T-helper 2 cell (primary cell): ENCODE measurements around the gene CARNS1.

ENCODE experiments used
- DNase-seq, 5 experiments: peaks; one replicate each; pipeline versions ENCODE4 v3.0.0 to v3.0.0-alpha.2; 2012 to 2022
- total RNA-seq, 2 donors: gene quantifications; one replicate each; lab custom pipeline; 2026; lab: John Stamatoyannopoulos, UW

The CARNS1 gene, protein sequence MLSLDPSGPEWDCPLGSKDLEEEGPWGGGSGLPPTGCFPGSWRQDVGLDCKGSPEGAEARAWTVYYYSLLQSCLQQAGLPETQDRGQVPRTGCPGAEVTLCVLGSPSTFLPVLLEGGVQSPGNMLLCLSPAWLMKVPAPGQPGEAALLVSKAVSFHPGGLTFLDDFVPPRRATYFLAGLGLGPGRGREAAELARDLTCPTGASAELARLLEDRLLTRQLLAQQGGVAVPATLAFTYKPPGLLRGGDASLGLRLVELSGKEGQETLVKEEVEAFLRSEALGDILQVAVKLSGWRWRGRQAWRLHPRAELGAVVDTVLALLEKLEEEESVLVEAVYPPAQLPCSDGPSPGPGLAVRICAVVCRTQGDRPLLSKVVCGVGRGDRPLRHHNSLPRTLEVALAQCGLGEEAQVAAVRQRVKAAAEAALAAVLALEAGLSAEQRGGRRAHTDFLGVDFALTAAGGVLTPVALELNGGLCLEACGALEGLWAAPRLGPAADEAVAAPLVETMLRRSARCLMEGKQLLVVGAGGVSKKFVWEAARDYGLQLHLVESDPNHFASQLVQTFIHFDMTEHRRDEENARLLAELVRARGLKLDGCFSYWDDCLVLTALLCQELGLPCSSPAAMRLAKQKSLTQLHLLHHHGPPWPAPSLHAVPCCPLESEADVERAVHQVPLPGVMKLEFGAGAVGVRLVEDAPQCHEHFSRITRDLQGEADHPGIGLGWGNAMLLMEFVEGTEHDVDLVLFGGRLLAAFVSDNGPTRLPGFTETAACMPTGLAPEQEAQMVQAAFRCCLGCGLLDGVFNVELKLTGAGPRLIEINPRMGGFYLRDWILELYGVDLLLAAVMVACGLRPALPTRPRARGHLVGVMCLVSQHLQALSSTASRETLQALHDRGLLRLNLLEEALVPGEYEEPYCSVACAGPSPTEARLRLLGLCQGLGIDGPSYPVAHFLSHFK
- 8.1 to 14.5 reads per million in 2 donors for total RNA-seq

DNA sequence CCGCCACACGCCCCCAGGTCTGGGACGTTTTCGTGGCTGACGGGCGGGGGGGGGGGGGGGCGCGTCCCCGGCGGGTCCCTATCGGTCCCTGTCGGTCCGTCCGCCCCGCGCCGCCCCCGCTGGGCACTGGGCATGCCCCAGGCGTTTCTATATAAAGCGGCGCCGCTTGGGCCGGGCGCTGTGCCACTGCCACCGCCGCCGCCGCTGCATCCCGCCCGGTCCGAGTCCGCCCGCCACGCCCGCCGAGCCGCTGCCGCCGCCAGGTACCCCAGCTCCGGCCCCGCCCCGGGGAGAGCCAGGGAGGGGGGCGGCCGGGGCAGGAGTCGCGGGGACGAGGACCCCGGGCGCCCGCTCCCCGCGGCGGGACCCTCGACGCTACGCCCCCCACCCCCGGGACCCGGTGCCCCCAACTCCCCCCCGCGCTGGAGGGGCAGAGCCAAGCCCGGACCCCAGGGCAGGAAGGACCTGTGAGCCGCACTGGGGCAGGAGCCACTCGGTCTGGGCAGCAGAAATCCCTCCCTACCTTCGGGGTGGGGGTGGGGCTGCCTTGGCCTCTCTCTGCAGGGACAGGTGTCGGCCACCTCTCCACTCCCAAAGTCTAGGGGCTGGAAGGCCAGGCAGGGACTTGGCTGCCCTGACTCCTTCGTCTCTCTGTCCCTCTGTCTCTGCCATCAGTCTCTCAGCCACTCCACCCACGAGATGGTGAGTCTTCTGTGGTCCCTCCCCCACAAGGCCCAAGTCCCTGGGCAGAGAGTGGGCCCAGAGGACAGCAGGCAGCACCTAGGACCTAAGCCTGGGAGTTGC is at the start of gene CARNS1:
CARNS1 (plus strand) TSS at position 178 of the 804 bp plus-strand sequence; CDS start at position 700, 522 bp downstream.
- DNase-seq: no peak

DNA sequence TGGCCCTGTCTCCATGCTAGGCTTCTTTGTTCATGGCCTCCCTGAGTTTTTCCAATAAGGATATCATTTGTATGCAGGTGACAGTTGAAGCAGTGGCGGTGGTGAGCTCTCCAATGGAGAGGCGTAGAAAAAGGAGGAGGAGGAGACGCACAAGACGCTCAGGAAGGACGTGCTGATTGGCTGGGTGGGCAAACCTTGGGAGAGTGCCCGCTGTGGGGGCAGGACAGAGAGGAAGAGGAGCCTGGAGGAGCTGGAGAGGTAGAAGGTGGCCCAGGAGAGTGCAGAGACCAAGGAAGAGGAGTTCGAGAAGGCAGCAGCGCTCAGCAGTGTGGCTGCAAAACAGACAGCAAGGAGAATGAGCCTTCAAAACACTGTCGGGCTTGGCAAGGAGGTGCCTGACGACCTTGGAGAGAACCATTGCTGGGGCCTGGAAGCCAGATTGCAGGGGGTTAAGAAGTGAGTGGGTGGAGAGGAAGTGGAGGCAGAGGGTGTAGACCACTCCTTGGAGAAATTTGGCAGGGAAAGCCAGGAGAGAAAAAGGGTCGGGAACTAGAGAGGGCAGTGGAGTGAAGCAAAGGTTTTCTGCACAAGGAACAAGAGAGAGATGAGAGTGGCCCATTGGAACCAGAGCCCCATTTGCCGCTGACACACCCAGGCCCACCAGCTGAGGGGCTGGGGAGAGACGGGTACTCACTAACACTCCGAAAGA is 49.6 kb upstream of the CARNS1 start:
- no peak for DNase-seq

DNA sequence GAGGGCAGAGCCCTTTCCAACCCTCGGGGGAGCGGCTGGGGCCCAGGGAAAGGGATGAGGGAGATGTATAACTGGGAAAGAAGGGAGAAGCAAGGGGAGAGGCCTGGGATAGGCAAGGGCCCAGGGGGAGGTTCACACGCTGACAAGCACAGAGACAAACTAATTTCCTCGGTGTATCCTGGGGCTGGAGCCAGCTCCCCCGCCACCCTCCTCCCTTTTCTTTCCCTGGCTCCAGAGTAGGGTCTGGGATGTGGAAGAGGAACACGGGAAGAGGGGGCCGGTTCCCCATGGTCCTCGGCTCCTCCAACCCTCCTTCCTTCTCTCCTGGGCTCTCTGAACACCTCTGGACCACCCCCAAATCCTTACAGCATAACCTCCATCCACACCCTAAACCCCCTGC is 48.9 kb upstream of the CARNS1 start:
- DNase-seq: no peak

DNA sequence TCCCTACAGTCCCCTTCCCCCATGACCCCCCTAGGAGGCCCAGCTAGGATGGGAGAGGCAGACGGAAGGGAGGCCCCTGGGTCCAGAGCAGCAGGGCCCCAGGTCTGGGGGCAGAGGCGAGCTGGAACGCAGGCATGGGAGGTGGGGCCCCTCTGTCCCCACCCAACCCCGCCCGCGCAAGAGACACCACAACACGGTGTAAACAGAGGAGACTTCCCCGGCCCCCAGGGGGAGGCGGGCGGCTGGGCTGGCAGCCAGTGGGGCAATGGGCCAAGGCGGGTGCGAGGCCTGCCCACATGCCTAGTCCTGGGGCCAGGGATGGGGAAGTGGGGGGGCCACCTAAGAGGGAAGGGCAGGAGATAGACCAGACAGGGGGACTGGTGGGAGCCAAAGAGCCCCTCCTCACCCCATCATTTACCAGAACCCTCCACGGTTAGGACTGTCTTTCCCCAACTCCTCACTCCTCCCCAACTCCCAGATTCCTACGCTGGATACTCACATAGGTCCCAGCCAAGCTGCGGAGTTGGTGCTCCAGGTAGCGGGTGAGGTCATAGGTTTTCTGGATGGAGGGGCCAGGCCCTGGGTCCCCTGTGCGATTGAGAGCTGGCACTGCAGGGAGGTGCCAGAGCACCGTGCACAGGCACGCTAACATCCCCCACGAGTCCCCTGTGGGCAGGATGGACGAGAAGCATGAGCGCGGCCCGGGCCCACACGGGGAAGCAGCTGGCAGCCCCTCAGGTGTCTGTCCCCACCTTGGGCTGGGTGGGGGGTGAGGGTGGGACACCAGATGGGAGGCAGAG is 48.3 kb upstream of the CARNS1 start:
- no peak for DNase-seq

DNA sequence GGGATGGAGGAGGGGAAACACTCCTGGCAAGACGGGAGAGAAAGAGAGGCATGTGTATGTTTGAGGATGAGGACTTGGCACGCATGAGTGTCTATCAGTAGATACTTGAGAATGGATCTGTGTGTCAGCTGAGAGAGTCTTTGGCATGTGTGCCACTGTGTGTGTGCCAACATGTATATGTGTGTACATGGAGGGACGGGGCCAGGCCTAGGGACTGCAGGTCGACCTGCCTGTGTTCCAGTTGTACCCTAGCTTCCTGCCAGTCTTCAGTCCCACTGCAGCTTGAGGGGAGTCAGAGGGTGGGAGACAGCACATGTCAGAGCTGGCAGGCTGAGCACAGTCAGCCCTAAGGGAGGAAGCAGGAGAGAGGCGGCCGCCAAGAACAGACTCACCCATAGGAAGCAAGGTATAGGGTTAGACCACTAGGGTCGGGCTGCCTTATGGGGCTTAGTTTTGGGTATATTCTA is 47.7 kb upstream of the CARNS1 start:
- DNase-seq: no peak

DNA sequence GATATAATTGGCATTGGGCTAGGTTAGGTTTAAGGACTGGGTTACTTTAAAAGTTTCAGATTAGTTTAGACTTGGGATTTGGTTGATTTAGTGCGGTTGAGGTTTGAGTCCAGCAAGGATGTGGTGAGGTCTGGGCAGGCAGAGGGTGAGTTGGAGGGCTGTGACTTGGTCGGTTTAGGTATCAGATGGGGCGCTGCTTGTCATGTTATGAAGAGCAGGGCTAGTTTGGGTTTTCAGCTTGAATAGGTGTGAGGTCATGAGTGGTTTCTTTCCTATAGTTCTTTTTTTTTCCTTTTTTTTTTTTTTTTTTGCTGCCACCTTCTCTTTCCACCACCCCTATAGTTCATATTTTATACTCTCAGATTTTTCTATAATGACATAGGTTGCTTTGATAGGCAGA is 46.9 kb upstream of the CARNS1 start:
- DNase-seq: peak in 1 of 5 experiments; percentile 65

DNA sequence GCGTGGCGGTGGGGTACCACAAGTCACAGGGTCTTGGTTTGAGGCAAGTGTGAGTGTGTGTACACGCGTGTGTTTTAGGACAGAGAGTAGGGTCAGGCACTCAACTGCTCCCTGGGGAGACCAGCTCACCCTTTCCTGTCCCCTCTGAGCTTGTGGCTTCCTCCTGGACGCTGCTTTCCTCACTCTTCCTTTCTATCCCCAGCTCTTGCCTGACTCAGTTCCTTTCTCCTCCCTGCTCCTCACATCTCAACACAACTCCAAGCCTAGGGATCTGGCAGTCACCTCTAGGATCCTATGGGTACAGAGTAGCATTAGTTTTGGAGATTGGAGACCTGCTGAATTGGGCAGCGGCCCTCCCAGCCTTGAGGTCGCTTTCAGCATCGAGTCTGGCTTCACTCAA is 46.2 kb upstream of the CARNS1 start:
- DNase-seq: no peak

DNA sequence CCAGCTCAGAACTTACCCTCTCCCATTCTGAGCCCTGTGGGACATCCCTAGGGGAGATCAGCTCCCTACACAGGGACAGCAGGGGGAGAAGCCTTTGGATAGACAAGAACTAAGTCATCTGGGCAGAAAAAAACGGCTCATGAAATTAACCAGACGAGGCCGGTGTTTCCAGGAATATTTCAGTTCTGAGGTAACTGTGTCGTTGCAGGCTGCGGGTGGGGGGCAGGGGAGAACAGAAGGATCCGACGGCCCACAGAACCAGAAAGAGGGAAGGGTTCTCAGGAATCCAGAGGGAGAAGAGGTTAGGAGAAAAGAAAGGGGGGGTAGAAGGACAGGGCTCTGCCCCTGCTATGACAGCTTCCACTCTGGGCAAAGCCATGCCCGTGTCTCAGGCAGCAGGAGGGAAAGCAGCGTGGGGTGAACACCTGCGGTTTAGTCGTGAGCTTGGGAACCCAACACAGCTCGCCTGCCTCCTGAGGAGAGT is 45.6 kb upstream of the CARNS1 start:
- no peak for DNase-seq

DNA sequence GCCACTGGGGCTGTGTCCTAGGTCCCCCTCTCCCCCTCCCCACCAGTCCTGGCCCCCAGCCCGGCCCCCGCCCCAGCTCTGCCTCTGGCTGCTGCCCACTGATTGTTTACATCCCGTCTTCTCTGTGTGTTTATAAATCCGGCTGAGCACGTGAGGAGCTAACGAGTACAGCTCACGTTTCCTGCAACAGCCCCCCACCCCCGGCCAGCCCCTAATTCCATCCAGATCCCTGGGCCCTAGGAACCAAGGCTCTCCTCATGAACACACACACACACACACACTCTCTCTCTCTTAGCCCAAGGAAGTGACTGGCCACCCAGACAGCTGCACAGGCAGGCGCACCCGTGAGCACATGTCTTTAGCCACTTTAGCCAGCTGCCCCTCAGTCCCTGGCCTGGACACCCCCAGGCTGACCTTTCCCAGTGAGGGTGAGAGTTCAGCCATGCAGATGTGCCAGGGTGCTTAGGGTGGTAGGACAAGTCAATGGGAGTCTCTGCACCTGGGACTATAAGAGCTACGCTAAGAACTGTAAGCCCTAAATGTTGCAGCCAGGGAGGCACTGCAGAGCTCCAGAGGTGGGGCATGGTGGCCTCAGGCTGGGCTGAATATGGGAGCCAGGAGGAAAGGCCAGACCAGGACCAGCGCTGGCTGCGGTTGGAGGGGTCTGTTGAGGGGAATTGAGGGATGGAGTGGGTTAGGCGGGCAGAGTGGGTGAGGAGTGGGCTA is 45.0 kb upstream of the CARNS1 start:
- DNase-seq: no peak

DNA sequence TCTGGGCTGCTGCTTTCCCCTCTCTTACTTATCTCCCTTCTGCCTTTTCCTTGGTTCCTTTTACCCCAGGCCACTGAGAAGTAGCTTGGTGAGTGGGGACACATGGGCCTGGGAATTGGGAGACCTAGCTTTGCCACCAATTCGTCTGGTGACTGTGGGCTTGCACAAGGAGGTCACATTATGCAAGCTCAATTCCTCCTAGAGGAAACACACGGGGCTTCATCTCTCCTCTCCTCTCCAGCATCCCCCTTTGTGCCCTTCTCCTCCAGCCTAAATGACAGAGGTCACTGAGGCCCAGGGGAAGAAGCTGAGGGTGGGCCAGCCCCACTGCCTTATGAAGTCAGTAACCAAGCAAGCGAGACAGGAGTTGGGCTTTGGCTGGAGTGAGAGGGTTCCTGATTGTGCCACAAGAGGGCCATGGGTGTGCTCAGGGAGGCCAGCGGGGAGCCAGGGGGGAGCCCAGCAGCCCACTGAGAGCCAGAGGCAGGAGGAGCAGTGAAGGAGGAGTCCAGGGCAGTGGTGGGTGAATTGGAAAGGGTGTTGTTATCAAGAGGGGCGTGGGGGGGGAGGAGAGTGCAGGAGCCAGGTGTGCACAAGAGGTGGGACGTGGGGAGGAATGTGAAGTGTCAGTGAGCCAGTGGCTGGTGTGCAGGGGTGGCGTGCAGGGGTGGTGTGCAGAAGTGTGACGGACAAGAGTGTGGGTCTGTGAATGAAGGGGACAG is 44.1 kb upstream of the CARNS1 start:
- peak in 2 of 5 experiments; percentile 27 to 38 for DNase-seq

DNA sequence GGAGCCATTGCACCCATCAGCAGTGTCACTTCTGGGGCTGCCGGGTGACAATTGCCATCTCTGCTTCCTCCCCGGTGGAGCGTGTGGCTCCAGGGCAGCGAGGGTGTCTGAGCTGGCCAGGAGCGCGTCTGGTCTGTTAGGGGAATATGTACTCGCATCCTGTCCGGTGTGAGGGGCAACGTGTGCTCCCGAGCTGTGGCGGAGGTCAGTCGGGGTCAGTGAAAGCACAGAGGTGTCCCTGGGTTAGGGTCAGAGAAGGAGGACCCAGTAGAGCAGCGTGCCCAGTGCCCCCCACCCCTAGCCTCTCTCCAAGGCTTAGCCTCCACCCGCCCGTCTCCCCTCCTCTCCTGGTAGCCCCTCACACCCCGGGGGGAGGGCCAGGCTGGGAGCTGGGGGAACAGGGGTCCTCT is 43.6 kb upstream of the CARNS1 start:
- DNase-seq: peak in 1 of 5 experiments; percentile 15

DNA sequence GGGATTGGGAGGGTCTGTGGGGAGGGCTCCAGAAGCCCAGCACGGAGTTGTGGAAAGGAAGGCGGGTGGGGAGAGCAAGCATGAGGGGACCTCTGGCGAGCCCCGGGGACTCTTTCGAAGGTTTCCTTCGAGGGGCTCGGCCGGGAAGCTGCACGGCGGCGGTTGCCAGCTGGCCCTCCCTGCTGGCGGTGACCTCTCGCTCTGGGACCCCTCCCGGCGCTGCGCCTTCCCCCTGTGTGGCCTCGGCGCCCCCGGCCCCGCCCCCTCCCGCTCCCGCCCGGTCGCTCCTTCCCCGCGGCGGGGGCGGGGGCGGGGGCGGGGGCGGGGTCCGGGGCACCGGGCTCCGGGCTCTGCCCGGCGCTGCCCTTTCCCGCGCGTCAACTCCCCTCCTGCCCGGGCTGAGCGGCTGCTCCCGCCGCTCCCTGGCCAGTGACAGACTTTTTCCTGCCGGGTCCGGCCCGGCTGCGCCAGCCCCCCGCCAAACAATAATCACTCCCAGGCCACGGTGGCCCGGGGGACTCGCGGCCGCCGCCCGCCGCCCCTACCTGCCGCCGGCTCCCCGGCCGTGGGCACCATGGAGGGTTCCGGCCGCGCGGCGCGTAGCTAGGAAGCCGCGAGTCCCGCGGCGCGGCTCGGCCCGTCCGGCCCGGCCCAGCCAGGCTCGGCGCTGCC is 43.0 kb upstream of the CARNS1 start:
- no peak for DNase-seq

DNA sequence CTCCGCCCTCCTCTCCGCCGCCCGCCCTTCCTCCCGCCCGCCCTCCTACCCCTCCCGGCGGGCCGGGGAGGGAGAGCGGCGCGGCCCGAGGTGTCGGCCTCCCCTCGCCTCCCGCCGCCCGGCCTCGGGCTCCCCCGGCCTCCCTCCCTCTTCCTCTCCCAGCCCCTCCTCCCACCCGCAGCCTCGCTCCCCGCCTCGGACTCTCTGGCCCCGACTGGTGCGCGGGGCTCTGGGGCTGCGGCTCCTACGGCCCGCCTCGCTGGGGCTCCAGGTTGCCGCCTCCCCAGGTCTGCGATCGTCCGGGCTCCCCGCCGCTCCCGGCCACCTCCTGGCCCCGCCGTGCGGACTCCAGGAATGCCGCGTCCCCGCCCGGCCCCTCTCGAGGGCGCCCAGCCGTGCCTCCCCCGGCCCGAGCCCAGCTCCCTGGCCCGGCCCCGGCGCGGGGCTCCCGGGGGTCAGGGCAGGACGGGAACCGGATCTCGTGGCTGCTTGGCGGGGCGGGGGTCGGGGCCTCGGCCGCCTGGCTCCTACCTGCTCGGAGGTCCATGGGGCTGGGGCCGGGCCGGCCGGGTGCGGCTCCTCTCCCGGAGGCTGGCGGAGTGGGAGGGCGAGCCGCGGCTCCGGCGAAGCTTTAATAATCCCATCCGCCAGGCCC is 42.4 kb upstream of the CARNS1 start, which contains the start of gene CLCF1:
CLCF1 (minus strand) TSS at position 606 of the 655 bp plus-strand sequence; CDS start at position 547, 59 bp downstream.
- peak in 3 of 5 experiments; percentile 20 to 39 (median 27) for DNase-seq

DNA sequence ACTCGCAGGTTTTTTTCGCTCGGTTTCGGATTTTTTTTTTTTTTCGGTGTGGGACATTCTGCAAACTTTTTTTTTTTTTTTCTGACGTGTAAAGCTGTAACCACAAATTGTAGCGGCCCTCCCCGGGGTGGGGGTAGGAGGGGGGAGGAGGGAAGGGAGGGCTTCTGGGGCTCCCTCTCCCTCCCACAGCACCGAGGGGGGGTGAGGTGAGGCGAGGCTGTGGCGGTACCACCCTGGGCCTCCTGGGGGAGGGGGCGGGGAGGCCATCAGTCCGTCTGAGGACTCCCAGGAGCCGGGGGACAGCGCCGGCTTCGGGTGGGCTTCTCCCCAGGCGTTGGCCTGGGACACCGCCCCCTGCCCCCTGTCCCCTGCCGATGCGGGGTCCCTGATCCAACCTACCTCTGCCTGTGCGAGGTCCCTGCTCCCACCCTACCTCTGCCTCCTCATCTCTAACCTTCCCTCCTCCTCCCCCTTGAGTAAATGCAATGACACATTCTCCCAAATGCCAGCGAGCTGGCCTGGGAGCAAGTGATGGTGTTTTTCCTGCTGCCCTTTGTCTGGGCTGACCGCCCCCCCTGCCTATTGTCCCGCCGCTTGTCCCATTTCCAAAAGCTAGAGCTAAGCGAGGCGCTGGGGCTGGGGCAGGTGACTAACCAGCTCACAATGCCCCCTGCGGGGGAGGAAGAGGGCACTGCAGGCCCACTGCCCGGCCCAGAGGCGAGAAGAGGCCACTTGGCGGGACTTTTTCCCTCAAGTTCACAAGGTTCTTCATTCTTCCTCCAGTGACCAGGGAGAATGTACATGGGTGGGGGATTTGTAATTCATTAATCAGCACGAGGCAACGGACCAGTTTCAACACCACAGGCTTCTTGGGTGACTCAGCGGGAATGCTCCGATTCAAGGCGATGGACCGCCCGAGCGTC is 41.6 kb upstream of the CARNS1 start:
- DNase-seq: peak; percentile 51 to 88 (median 82)

DNA sequence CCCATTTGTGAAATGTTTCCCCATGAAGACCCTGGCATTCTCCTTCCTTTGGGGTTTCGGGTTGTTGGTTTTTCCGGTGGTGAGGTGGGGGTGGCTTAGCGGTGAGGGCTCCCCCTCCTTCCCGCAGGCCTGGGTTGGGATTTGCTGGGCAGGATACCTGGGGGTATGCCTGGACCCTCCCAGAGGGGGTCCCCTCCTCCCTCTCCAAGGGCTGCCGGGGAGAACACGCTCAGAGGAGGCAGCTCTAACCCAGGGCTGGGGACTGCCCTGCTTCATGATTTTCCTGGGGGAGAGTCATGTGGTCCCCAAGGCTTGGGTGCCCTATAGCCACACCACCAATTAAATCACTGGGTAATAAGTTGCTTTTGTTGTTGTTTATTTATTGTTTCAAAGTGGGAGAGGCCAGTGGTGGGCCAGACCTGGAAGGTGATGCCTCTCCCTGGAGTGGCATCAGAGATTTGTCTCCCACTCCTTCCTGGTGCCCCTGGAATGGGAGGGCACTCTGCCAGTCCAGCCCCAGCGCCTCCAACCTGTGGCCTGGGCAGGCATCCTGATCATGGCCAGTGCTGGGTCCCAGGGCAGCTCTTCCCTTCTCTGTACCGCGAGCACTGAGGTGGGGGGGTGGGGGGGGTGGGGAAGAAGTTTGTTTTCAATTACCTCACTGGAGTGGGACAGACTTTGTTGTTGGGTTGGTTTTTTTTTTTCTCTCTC is 40.8 kb upstream of the CARNS1 start:
- no peak for DNase-seq
